HFF-Myc (cell line): ENCODE results near the gene GALNT11.
A peak's percentile ranks its signal among the peaks of the same experiment; 100 is the strongest.
"Not testable (repeated sequence)": the region's sequence is repeated elsewhere in the genome, so short reads cannot be mapped to it uniquely, and the experiment has no call there.

Experiments
- DNase-seq: peaks from one replicate; pipeline ENCODE4 v3.0.0-alpha.2; 2011; ENCODE audit warnings: low read depth; ENCODE audit errors: extremely low read depth
- H3K4me3 ChIP-seq: replicated peaks from 2 replicates; pipeline ENCODE4 v1.5.1; 2011; ENCODE audit warnings: low read depth, mild to moderate bottlenecking, control low read depth, low read length
- CTCF ChIP-seq: IDR thresholded peaks from 2 replicates; pipeline ENCODE4 v1.5.1; 2012; ENCODE audit warnings: mild to moderate bottlenecking, low read depth, low read length, control low read depth; ENCODE audit errors: missing control alignments

GALNT11 gene

GRCh38 chr7:152030059-152030458 is 4.6 kb downstream of the GALNT11 start:
- H3K4me3 ChIP-seq, DNase-seq: not testable (repeated sequence)

GRCh38 chr7:152030639-152031038 is 5.2 kb downstream of the GALNT11 start:
- not testable (repeated sequence) for H3K4me3 ChIP-seq, DNase-seq

More at GRCh38 chr7:152030059-152030458, 4.6 kb downstream of the GALNT11 start:
- peak; percentile 21 for TF ChIP-seq CTCF

GRCh38 chr7:152035817-152036216 is 10.3 kb downstream of the GALNT11 start:
- no peak for DNase-seq
- no peak overlapping the region for H3K4me3 ChIP-seq
- TF ChIP-seq CTCF = no peak

GRCh38 chr7:152038410-152038809 is 12.9 kb downstream of the GALNT11 start:
- H3K4me3 ChIP-seq, DNase-seq: not testable (repeated sequence)

- not testable (repeated sequence) for H3K4me3 ChIP-seq, DNase-seq
Measured at GRCh38 chr7:152043086-152043485, 17.6 kb downstream of the GALNT11 start.

GRCh38 chr7:152044909-152045308 is 19.4 kb downstream of the GALNT11 start:
- H3K4me3 ChIP-seq, DNase-seq: not testable (repeated sequence)

GRCh38 chr7:152046531-152046930 is 21.1 kb downstream of the GALNT11 start:
- H3K4me3 ChIP-seq = no peak overlapping the region
- no peak for DNase-seq
- no peak for TF ChIP-seq CTCF

- no peak overlapping the region for H3K4me3 ChIP-seq
- no peak for TF ChIP-seq CTCF
- DNase-seq = no peak
Measured at GRCh38 chr7:152048051-152048450, 22.6 kb downstream of the GALNT11 start.

GRCh38 chr7:152050547-152050971 is 25.1 kb downstream of the GALNT11 start:
- DNase-seq = no peak
- TF ChIP-seq CTCF = no peak
- H3K4me3 ChIP-seq = no peak overlapping the region
